Measurements from ENCODE around the gene KCNH1. TPM values are rescaled to one million over a fixed set of nuclear protein-coding genes. Genes with fewer than 3 reads are reported as not detected.
A peak's percentile ranks its signal among the peaks of the same experiment; 100 is the strongest.
"Not testable (repeated sequence)": the region's sequence is repeated elsewhere in the genome, so short reads cannot be mapped to it uniquely, and the experiment has no call there.

The KCNH1 gene
- polyA plus RNA-seq, 2 of the 4 experiments (the other 2 are of a cell fraction) = 5.1 to 7.9 TPM

DNA sequence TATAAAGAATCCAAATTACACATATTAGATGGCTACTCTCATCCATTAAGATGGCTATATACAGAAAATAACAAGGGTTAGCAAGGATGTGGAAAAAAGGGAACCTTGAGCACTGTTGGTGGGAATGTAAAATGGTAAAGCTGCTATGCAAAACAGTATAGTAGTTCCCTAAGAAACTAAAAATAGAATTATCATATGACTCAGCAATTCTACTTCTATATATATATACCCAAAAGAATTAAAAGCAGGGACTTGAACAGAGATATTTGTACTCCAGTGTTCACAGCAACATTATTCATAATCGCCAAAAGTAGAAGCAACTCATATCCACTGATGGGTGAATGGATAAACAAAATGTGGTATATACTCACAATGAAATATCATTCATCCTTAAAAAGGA is 126.1 kb downstream of the KCNH1 start:
- TF ChIP-seq NFE2L2 (conservative IDR thresholded peaks at IDR 0.05; ENCODE audit: low read length) = peak; percentile 11; the same call in 1 of the 2 replicates
- no peak for TF ChIP-seq RNF2 (IDR thresholded peaks at IDR 0.05; ENCODE audit: borderline replicate concordance, low read depth)
- TF ChIP-seq RAD21 (conservative IDR thresholded peaks at IDR 0.05 in 1 of 2, IDR thresholded peaks at IDR 0.05 in 1 of 2) = no peak
- no peak for TF ChIP-seq ATOH8 (CRISPR knock-in tag; IDR thresholded peaks at IDR 0.05; ENCODE audit: low read depth)
- TF ChIP-seq POLR2A (IDR thresholded peaks at IDR 0.05; ENCODE audit: low read length) = no peak
- no peak for TF ChIP-seq GATA3 (IDR thresholded peaks at IDR 0.05; ENCODE audit: borderline replicate concordance)
- TF ChIP-seq ZFP36 (IDR thresholded peaks at IDR 0.05; ENCODE audit: borderline replicate concordance, partially characterized antibody) = no peak
- no peak for TF ChIP-seq JUNB (IDR thresholded peaks at IDR 0.05)
- no peak for TF ChIP-seq MAZ (IDR thresholded peaks at IDR 0.05; ENCODE audit: borderline replicate concordance, low read depth, low read length)
- TF ChIP-seq TP53 (CRISPR knock-in tag; IDR thresholded peaks at IDR 0.05) = no peak
- peak; percentile 84 for TF ChIP-seq MAFK (IDR thresholded peaks at IDR 0.05; ENCODE audit: partially characterized antibody)
- TF ChIP-seq EHMT2 (IDR thresholded peaks at IDR 0.05; ENCODE audit: low read depth) = no peak
- no peak for TF ChIP-seq CHD2 (IDR thresholded peaks at IDR 0.05; ENCODE audit: low read length, partially characterized antibody)
- no peak for TF ChIP-seq NR3C1 (IDR thresholded peaks at IDR 0.05)
- WGBS (ENCODE audit: missing lambda C conversion rate) = 89% methylated on average over 1 of the region's 1 CpG
- POLR2A ChIA-PET = no interaction called here
- ATAC-seq (no peak), DNase-seq (ENCODE audit: low read depth in 1 of 2, low spot score in 1 of 2) (no peak), FAIRE-seq (no peak)
- no peak overlapping the region for H3K27ac ChIP-seq
- H3K4me2 ChIP-seq = no peak overlapping the region
- no peak overlapping the region for H3K4me3 ChIP-seq
- CTCF ChIA-PET = interaction anchor here (0.8 kb wide), 1 partner anchor 55 kb away, joined by 3 read pairs; no protein-coding TSS in a partner anchor
- H3K9me3 ChIP-seq = no peaks in the 10 kb centered on the region
- H3K4me1 ChIP-seq = peaks cover 4% of the 10 kb centered on the region; the same call in 1 of the 3 replicates

- DNase-seq (ENCODE audit: low read depth in 1 of 2, low spot score in 1 of 2); H3K4me3 ChIP-seq; POLR2A ChIA-PET; H3K27ac ChIP-seq; H3K9me3 ChIP-seq; H3K4me1 ChIP-seq; ATAC-seq; FAIRE-seq; H3K4me2 ChIP-seq: not testable (repeated sequence)
- CTCF ChIA-PET = interaction anchor here (0.6 kb wide), 1 partner anchor 23 kb away, joined by 4 read pairs; no protein-coding TSS in a partner anchor
- WGBS (ENCODE audit: missing lambda C conversion rate) = 83% methylated on average over 13 of the region's 13 CpGs
Observed at GRCh38 chr1:210995931-210996330, 138.0 kb downstream of the KCNH1 start.

DNA sequence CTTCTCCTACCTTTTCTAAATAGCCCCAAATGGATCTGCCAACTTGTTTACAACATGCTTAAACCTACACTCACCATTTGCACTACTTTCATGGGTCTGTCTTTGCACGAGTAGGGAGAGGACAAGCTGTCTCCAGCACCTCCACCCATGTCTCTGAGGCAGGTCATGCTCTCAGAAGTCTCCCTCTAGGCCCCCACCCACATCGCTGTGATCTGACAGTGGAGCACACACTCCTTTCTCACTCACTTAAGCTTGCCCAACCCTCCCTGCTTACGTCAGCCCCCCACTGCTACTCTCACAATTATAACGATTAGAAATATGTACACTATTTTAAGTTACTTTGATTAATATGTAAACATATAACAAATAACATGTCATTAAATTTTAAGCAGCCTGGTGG is 141.1 kb downstream of the KCNH1 start:
- no peak overlapping the region for H3K4me3 ChIP-seq
- 57% methylated on average over 4 of the region's 4 CpGs for WGBS (ENCODE audit: missing lambda C conversion rate)
- DNase-seq (ENCODE audit: low read depth in 1 of 2, low spot score in 1 of 2) (no peak), FAIRE-seq (no peak), ATAC-seq (no peak)
- H3K4me2 ChIP-seq = no peak overlapping the region
- TF ChIP-seq RAD21 (conservative IDR thresholded peaks at IDR 0.05 in 1 of 2, IDR thresholded peaks at IDR 0.05 in 1 of 2) (no peak), FOSB (CRISPR knock-in tag; IDR thresholded peaks at IDR 0.05) (no peak), ATOH8 (CRISPR knock-in tag; IDR thresholded peaks at IDR 0.05; ENCODE audit: low read depth) (no peak), GATA3 (IDR thresholded peaks at IDR 0.05; ENCODE audit: borderline replicate concordance) (no peak), HMGXB4 (CRISPR knock-in tag; IDR thresholded peaks at IDR 0.05; ENCODE audit: borderline replicate concordance) (no peak), TFCP2L1 (CRISPR knock-in tag; IDR thresholded peaks at IDR 0.05) (no peak), KDM5A (IDR thresholded peaks at IDR 0.05) (no peak), POLR2AphosphoS2 (conservative IDR thresholded peaks at IDR 0.05; ENCODE audit: low read length) (no peak), EHF (CRISPR knock-in tag; IDR thresholded peaks at IDR 0.05) (no peak), HEYL (CRISPR knock-in tag; IDR thresholded peaks at IDR 0.05) (no peak), BHLHE40 (IDR thresholded peaks at IDR 0.05; ENCODE audit: low read depth, low read length) (no peak), EHMT2 (IDR thresholded peaks at IDR 0.05; ENCODE audit: low read depth) (no peak), PHF8 (IDR thresholded peaks at IDR 0.05; ENCODE audit: borderline replicate concordance, low read depth) (no peak), JUNB (IDR thresholded peaks at IDR 0.05) (no peak), FOSL2 (IDR thresholded peaks at IDR 0.05) (no peak), FOSL2 (CRISPR knock-in tag; IDR thresholded peaks at IDR 0.05) (no peak), HOXB13 (CRISPR knock-in tag; IDR thresholded peaks at IDR 0.05; ENCODE audit: low read depth) (no peak), EP300 (IDR thresholded peaks at IDR 0.05) (no peak), ZNF302 (CRISPR knock-in tag; IDR thresholded peaks at IDR 0.05) (no peak), RARB (CRISPR knock-in tag; IDR thresholded peaks at IDR 0.05) (no peak)
- TF ChIP-seq, protein P1, sequence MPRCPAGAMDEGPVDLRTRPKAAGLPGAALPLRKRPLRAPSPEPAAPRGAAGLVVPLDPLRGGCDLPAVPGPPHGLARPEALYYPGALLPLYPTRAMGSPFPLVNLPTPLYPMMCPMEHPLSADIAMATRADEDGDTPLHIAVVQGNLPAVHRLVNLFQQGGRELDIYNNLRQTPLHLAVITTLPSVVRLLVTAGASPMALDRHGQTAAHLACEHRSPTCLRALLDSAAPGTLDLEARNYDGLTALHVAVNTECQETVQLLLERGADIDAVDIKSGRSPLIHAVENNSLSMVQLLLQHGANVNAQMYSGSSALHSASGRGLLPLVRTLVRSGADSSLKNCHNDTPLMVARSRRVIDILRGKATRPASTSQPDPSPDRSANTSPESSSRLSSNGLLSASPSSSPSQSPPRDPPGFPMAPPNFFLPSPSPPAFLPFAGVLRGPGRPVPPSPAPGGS (IDR thresholded peaks at IDR 0.05) = no peak
- no peak overlapping the region for H3K27ac ChIP-seq
- H3K9me3 ChIP-seq = no peaks in the 10 kb centered on the region
- POLR2A ChIA-PET = no interaction called here
- H3K4me1 ChIP-seq = no peaks in the 10 kb centered on the region; the same call in 2 of the 3 replicates
- CTCF ChIA-PET = interaction anchor here (1.0 kb wide), 1 partner anchor 23 kb away, joined by 4 read pairs; no protein-coding TSS in a partner anchor

Measured in A549 (cell line).